ENCODE results near the gene GATAD2A. TPM values are rescaled to one million over a fixed set of nuclear protein-coding genes. Genes with fewer than 3 reads are reported as not detected.

GATAD2A gene
- total RNA-seq, 4 donors from 2014 or later, result 17.7 to 51.4 (median 40.1) TPM

- no peaks in the 10 kb centered on the region for H3K4me1 ChIP-seq
- H3K36me3 ChIP-seq, result peaks cover 0 to 6% of the 10 kb centered on the region in 2 donors
- H3K27ac ChIP-seq, result no peak overlapping the region
- in situ Hi-C loops (cut with MboI; ENCODE audit: low sequenced_read_pairs in 4 of 4), result loop anchor here in 1 of 4 donors (5.0 kb wide), 1 partner anchor 130 kb away; no protein-coding TSS in a partner anchor
- intact Hi-C loops (cut with DNase I; ENCODE audit: low total_unique reads), result no loop called here
- TF ChIP-seq POLR2A (IDR thresholded peaks at IDR 0.05), result no peak
- no peak for TF ChIP-seq CTCF (IDR thresholded peaks at IDR 0.05 in 4 of 5, conservative IDR thresholded peaks at IDR 0.05 in 1 of 5)
- no peaks in the 10 kb centered on the region for H3K27me3 ChIP-seq
- no peak overlapping the region for H3K4me3 ChIP-seq
- ATAC-seq (no peak), DNase-seq (no peak)
- H3K9me3 ChIP-seq, result no peaks in the 10 kb centered on the region
These were observed 43.4 kb upstream of the GATAD2A start for GRCh38 chr19:19362075-19362474.

GRCh38 chr19:19366434-19367396 is 38.8 kb upstream of the GATAD2A start:
- H3K27me3 ChIP-seq, result no peaks in the 10 kb centered on the region
- intact Hi-C loops (cut with DNase I; ENCODE audit: low total_unique reads), result loop anchor here (1.0 kb wide), 2 partner anchors 41 to 124 kb away; no protein-coding TSS in a partner anchor
- no peak overlapping the region for H3K4me3 ChIP-seq
- in situ Hi-C loops (cut with MboI; ENCODE audit: low sequenced_read_pairs in 4 of 4), result loop anchor here in 3 of 4 donors (5.0 kb wide), 2 partner anchors 121 to 126 kb away; no protein-coding TSS in a partner anchor
- H3K36me3 ChIP-seq, result no peaks in the 10 kb centered on the region
- peak; percentile 84 for ATAC-seq
- TF ChIP-seq POLR2A (IDR thresholded peaks at IDR 0.05) (no peak), CTCF (IDR thresholded peaks at IDR 0.05 in 4 of 5, conservative IDR thresholded peaks at IDR 0.05 in 1 of 5) (peak; percentile 90 to 96 (median 94))
- H3K27ac ChIP-seq, result peak overlapping the region in 1 of 4 donors; percentile 22
- no peaks in the 10 kb centered on the region for H3K4me1 ChIP-seq
- H3K9me3 ChIP-seq, result no peaks in the 10 kb centered on the region
- DNase-seq, result peak; percentile 18 to 70

GRCh38 chr19:19368087-19368486 is 37.4 kb upstream of the GATAD2A start:
- Histone ChIP-seq H3K36me3 (no peaks in the 10 kb centered on the region), H3K4me1 (no peaks in the 10 kb centered on the region), H3K27me3 (no peaks in the 10 kb centered on the region), H3K27ac (no peak overlapping the region), H3K4me3 (no peak overlapping the region), H3K9me3 (no peaks in the 10 kb centered on the region)
- intact Hi-C loops (cut with DNase I; ENCODE audit: low total_unique reads) (no loop called here), in situ Hi-C loops (cut with MboI; ENCODE audit: low sequenced_read_pairs in 4 of 4) (loop anchor here in 3 of 4 donors (5.0 kb wide), 2 partner anchors 119 to 124 kb away; no protein-coding TSS in a partner anchor)
- ATAC-seq (no peak), DNase-seq (no peak)
- TF ChIP-seq POLR2A (IDR thresholded peaks at IDR 0.05) (no peak), CTCF (IDR thresholded peaks at IDR 0.05 in 4 of 5, conservative IDR thresholded peaks at IDR 0.05 in 1 of 5) (no peak)

- ATAC-seq (no peak), DNase-seq (no peak)
These were observed 34.4 kb upstream of the GATAD2A start for GRCh38 chr19:19371059-19371458.

More at GRCh38 chr19:19371059-19371458, 34.4 kb upstream of the GATAD2A start:
- Histone ChIP-seq H3K4me3 (no peak overlapping the region), H3K9me3 (no peaks in the 10 kb centered on the region), H3K36me3 (no peaks in the 10 kb centered on the region), H3K27ac (no peak overlapping the region), H3K27me3 (no peaks in the 10 kb centered on the region), H3K4me1 (no peaks in the 10 kb centered on the region)
- in situ Hi-C loops (cut with MboI; ENCODE audit: low sequenced_read_pairs in 4 of 4), result no loop called here
- intact Hi-C loops (cut with DNase I; ENCODE audit: low total_unique reads), result no loop called here
- no peak for TF ChIP-seq POLR2A (IDR thresholded peaks at IDR 0.05)
- TF ChIP-seq CTCF (IDR thresholded peaks at IDR 0.05 in 4 of 5, conservative IDR thresholded peaks at IDR 0.05 in 1 of 5), result no peak
